Measurements from ENCODE around the gene RYR2. TPM values are rescaled to one million over a fixed set of nuclear protein-coding genes. Genes with fewer than 3 reads are reported as not detected.

The RYR2 gene
- total RNA-seq, 4 donors from 2014 or later, result 0.88 to 8.4 (median 5.5) TPM

- no peak overlapping the region for H3K27ac ChIP-seq
- H3K4me1 ChIP-seq, result no peaks in the 10 kb centered on the region
- H3K9me3 ChIP-seq, result no peaks in the 10 kb centered on the region
- TF ChIP-seq CTCF (IDR thresholded peaks at IDR 0.05), result no peak
- no peak for TF ChIP-seq POLR2A (IDR thresholded peaks at IDR 0.05)
- DNase-seq, result no peak
- no peaks in the 10 kb centered on the region for H3K27me3 ChIP-seq
- no peak overlapping the region for H3K4me3 ChIP-seq
- H3K36me3 ChIP-seq, result no peaks in the 10 kb centered on the region
- intact Hi-C loops (cut with DNase I; ENCODE audit: low total_unique reads), result no loop called here
These were observed 636.0 kb downstream of the RYR2 start for GRCh38 chr1:237677979-237678378.

- Histone ChIP-seq H3K27ac (no peak overlapping the region), H3K36me3 (no peaks in the 10 kb centered on the region), H3K27me3 (no peaks in the 10 kb centered on the region), H3K9me3 (no peaks in the 10 kb centered on the region), H3K4me1 (no peaks in the 10 kb centered on the region), H3K4me3 (no peak overlapping the region)
- TF ChIP-seq POLR2A (IDR thresholded peaks at IDR 0.05) (no peak), CTCF (IDR thresholded peaks at IDR 0.05) (no peak)
- intact Hi-C loops (cut with DNase I; ENCODE audit: low total_unique reads), result no loop called here
- DNase-seq, result no peak
These were observed 637.7 kb downstream of the RYR2 start for GRCh38 chr1:237679687-237680086.

- TF ChIP-seq CTCF (IDR thresholded peaks at IDR 0.05), result no peak
- no peak for TF ChIP-seq POLR2A (IDR thresholded peaks at IDR 0.05)
- no peak overlapping the region for H3K4me3 ChIP-seq
- no peak overlapping the region for H3K27ac ChIP-seq
- H3K4me1 ChIP-seq, result no peaks in the 10 kb centered on the region
- H3K9me3 ChIP-seq, result no peaks in the 10 kb centered on the region
- no peaks in the 10 kb centered on the region for H3K36me3 ChIP-seq
- no peaks in the 10 kb centered on the region for H3K27me3 ChIP-seq
- DNase-seq, result no peak
- intact Hi-C loops (cut with DNase I; ENCODE audit: low total_unique reads), result no loop called here
These were observed 639.2 kb downstream of the RYR2 start for GRCh38 chr1:237681210-237681609.

- Histone ChIP-seq H3K4me3 (no peak overlapping the region), H3K9me3 (no peaks in the 10 kb centered on the region), H3K4me1 (no peaks in the 10 kb centered on the region), H3K36me3 (no peaks in the 10 kb centered on the region), H3K27me3 (no peaks in the 10 kb centered on the region), H3K27ac (no peak overlapping the region)
- no peak for DNase-seq
- intact Hi-C loops (cut with DNase I; ENCODE audit: low total_unique reads), result no loop called here
- no peak for TF ChIP-seq POLR2A (IDR thresholded peaks at IDR 0.05)
- no peak for TF ChIP-seq CTCF (IDR thresholded peaks at IDR 0.05)
These were observed 642.3 kb downstream of the RYR2 start for GRCh38 chr1:237684236-237684635.

GRCh38 chr1:237685551-237685950, 643.6 kb downstream of the RYR2 start:
- Histone ChIP-seq H3K36me3 (no peaks in the 10 kb centered on the region), H3K27me3 (no peaks in the 10 kb centered on the region), H3K27ac (no peak overlapping the region), H3K4me3 (no peak overlapping the region), H3K9me3 (no peaks in the 10 kb centered on the region), H3K4me1 (no peaks in the 10 kb centered on the region)
- no peak for DNase-seq
- TF ChIP-seq POLR2A (IDR thresholded peaks at IDR 0.05), result no peak
- TF ChIP-seq CTCF (IDR thresholded peaks at IDR 0.05), result no peak
- intact Hi-C loops (cut with DNase I; ENCODE audit: low total_unique reads), result no loop called here
